Hematopoietic multipotent progenitor cell (in vitro differentiated cells): ENCODE results near the gene HYLS1. TPM values are rescaled to one million over a fixed set of nuclear protein-coding genes. Genes with fewer than 3 reads are reported as not detected.
"Not testable (repeated sequence)": the region's sequence is repeated elsewhere in the genome, so short reads cannot be mapped to it uniquely, and the experiment has no call there.

Experiments used
- DNase-seq, 3 donors: peaks; one replicate each; pipeline ENCODE4 v3.0.0-alpha.2; 2011 to 2015; ENCODE audit warnings: low read depth in 2 of 3, low spot score in 2 of 3
- total RNA-seq: library from RNA; depleted of rRNA; stranded (reverse); fragments of >200 nt; gene quantifications from one replicate; pipeline ENCODE4 v1.2.3, GENCODE V29; 2012

Gene HYLS1, protein sequence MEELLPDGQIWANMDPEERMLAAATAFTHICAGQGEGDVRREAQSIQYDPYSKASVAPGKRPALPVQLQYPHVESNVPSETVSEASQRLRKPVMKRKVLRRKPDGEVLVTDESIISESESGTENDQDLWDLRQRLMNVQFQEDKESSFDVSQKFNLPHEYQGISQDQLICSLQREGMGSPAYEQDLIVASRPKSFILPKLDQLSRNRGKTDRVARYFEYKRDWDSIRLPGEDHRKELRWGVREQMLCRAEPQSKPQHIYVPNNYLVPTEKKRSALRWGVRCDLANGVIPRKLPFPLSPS
- total RNA-seq: 1.1 TPM

DNA sequence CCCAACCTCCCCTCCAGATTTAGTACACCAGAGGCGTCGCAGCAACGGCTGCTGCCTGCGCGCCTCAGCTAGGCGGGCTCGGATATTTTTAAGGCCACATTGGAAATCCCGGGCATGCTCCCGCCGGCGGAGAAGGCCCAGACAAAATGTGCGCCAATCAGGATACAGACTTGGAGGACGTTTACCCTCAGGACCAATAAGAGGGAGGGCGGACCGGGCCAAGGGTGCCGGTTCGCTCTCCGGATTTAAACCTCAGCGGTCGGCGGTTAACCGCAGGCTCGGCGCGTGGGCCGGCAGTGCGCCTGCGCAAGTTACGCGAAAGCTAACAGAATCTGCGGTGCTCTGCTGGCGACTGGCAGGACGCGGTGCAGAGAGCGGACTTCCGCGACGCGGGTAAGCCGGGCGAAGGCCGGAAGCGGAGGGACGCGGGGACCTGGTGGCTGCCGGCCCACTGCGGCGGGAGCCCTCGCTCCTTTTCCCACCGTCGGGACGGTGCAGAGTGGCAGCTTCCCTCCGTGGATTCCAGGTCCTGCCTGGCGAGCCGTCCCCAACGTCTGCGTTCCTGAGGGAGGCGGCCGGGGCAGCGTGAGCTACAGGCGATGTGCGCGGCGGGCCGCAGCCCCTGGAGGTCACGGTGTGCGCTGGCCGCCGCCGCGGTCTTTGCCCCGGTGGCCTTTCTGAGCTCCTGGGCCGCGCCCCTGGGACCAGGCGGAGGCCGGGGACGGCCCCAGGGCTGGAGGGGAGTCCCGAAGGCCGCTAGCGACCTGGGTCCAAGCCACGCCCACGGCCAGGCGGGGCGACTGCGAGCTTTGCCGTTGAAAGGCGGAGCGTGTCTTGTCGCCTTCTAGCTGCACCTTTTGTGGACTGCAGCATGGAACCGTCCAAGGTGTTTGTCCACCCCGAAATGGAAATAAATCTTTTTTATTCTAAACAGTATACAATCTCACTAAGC, at the start of gene HYLS1:
TSS of gene HYLS1 (plus strand) at position 296 of the 952 bp plus-strand sequence. CDS start 11,701 bp downstream, outside the sequence.
- DNase-seq: peak; percentile 95 to 97 (median 96)

DNA sequence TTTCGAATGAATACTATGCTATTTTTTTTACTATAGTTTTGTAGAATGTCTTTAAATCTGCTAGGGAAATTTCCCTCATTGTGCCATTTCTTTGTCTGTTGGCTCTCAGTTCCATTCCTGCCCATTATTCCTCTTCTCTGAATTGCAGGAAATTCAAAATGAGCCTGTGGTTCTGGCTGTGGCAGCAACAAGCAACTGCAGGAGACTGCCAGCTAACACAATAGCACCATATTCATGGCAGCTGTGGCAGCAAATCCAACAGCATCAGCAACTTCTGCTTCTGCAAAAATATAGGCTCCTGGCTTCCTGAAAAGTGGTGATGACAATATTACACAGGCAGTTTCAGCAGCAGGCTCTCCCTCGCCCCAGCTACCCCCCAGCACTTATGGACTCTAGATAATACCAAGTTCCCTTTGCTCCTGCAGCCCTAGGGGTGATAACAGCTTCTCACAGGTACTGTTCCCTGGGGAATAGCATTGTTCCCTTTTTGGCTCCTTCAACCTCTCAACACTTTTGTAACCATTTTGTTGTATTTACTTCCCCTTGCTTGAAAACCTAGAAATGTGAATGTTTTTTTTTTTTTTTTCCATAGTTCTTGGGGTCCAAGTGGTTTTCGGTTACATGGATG, 45.0 kb upstream of the HYLS1 start:
- DNase-seq: no peak

DNA sequence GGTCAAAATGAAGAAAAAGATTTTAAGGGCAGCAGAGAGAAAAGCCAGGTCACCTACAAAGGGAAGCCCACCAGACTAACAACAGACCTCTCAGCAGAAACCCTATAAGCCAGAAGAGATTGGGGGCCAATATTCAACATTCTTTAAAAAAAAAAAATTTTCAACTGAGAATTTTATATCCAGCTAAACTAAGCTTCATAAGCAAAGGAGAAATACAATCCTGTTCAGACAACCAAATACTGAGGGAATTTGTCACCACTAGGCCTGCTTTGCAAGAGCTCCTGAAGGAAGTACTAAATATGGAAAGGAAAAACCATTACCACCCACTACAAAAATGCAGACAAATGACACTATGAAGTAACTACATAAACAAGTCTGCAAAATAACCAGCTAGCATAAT, 41.3 kb upstream of the HYLS1 start:
- DNase-seq: no peak

DNA sequence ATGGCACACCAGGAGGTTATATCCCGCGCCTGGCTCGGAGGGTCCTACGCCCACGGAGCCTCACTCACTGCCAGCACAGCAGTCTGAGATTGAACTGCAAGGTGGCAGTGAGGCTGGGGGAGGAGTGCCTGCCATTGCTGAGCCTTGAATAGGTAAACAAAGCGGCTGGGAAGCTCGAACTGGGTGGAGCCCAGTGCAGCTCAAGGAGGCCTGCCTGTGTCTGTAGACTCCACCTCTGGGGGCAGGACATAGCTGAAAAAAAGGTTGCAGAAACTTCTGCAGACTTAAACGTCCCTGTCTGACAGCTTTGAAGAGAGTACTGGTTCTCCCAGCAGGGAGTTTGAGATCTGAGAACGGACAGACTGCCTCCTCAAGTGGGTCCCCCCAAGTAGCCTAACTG, 29.8 kb upstream of the HYLS1 start:
- not testable (repeated sequence) for DNase-seq

DNA sequence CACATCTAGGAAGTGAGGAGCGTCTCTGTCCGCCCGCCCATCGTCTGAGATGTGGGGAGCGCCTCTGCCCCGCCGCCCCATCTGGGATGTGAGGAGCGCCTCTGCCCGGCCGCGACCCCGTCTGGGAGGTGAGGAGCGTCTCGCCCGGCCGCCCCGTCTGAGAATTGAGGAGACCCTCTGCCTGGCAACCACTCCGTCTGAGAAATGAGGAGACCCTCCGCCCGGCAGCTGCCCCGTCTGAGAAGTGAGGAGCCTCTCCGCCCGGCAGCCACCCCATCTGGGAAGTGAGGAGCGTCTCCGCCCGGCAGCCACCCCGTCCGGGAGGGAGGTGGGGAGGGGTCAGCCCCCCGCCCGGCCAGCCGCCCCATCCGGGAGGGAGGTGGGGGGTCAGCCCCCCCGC, 24.7 kb upstream of the HYLS1 start:
- DNase-seq: not testable (repeated sequence)

DNA sequence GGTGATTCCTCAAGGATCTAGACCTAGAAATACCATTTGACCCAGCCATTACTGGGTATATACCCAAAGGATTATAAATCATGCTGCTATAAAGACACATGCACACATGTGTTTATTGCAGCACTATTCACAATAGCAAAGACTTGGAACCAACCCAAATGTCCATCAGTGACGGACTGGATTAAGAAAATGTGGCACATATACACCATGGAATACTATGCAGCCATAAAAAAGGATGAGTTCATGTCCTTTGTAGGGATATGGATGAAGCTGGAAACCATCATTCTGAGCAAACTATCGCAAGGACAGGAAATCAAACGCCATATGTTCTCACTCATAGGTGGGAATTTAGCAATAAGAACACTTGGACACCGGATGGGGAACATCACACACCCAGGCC, 22.1 kb upstream of the HYLS1 start:
- not testable (repeated sequence) for DNase-seq

DNA sequence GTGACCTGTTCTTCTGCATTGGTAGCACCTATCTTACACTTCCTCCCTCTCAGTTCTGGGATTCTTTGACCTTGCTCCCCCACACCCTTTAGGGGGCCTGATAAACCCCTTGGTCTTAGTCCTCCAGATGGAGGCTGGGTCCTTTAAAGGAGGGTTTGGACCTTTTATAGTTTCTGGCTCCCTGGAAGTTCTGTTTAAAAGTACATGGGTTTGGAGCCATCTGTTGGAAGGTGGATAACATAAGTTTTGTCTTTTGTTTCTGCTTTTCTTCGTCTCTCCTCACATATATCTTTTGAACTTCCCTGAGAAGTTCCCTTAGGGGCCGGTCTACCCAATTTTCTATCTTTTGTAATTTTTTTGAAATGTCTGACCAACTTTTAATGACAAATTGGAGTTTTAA, 17.9 kb upstream of the HYLS1 start:
- DNase-seq: no peak

DNA sequence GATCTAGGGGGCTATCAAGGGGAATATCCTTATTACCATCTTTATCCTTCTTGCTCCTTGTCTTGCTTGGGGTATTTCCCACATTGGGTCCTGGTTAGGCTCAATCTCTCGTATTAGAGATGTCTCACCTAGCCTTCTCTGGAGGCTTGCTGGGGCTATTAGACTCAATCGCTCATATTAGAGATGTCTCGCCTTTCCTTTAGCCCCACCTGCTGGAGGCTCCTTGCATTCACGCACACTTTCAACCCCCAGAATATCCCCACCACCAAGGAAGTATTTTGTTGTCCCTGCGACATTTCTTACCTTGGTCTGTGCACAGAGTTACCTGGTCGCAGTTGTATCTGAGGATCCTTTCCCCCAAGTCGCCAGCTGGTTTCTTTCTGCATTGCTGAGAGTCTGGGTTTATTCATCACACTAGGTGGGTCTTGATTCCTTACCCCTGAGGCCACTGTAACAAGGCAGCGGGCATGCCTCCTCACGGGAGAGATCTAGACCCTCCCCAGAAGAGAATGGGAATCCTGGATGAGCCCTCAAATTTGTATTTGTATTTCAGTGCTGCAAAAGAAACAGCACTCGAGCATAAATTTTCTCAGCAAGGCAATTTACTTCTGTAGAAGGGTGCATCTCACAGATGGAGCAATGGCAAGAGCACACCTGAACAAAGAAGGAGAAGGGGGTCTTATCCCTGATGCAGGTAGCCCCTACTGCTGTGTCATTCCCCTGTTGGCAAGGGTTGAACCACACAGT, 15.9 kb upstream of the HYLS1 start:
- peak in 2 of 3 donors; percentile 3 to 14 for DNase-seq

DNA sequence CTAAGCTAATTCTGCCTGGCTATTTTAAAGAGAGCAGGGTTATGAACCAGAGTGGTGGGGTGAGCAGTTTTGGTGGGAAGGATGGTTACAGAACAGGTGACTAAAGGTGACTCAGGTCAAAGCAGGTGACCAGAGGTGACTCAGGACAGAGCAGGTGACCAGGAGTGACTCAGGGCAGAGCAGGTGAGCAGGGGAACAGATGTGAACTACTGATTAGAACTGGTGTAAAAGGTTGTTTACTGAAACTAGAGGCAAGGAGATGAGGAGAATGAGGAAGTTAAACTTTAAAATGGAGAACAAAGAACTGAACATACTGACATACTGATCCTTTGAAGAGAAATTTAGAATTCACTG, 15.4 kb upstream of the HYLS1 start:
- DNase-seq: peak in 1 of 3 donors; percentile 3

DNA sequence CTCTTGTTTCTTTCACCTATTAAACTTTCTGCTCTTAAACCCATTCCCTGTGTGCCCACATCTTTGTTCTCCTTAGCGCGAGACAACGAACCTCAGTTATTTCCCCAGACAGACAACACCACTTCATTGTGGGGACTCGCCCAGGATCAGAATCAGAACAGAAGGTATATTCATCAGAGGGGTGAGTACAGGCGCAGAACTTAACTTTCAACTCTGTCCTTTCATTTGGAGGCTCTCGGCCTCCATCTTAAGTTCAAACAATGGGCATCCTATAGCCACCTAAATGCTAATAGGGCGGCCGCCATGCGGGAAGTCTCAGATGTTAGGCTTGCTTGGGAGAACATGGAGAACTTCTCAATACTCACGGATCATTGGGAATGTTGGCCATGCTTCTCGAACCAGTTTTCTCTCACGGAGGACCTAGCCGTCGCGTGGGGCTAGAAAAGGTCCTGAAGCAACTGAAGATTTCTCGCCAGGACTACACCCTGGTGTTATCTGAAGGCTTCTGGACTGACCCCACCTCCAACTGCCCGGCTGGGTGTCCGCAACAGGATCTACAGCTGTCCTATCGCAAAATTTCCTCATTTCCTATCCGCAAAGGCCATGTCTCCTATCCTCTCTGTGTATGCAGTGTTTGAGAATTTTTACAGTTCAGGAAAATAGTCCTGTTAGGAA, 13.4 kb upstream of the HYLS1 start:
- DNase-seq: no peak

DNA sequence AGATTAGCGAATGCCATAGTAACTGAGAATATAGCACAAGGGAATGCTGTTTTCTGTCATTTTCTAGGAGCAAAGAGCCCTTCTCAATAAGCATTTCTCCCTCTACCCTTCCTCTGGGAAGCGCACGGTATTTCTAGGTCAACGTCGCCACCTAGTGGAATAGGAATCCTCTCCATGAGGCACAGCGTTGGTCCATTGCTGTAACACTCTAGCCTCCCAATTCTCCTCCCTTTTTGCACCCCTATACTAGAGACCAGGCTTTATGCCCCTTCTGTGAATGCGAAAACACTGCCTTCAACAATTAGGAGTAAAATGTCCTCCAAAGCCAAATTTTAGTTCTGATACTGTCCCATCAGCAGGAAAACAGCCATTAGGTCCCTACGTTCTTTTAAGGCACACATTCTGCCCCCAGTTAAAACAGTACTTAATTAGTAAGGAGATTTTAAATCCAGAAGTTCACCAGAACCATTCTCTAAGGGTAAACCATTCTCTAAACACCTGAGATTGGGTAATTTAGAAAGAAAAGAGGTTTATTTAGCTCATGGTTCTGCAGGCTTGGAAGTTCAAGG, 12.8 kb upstream of the HYLS1 start:
- DNase-seq: peak; percentile 10 to 66 (median 37)

DNA sequence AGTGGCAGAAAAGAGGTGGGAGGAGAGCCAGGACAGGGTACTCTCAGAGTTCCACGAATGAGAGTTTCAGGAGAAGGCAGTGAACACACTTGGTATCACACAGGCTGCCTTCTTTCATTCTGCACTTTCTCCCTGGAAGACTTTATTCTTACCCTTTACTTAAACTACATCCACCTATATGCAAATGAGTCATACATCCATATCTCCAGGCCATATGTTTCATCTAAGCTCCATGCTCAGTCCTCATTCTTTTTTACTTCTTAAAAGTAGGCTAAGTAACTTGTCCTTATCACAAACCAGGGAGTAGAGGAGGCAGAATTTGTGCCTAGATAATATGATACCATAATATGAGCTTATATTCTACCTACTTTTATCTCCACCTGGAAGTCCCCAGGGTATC, 6.2 kb upstream of the HYLS1 start:
- DNase-seq: no peak

DNA sequence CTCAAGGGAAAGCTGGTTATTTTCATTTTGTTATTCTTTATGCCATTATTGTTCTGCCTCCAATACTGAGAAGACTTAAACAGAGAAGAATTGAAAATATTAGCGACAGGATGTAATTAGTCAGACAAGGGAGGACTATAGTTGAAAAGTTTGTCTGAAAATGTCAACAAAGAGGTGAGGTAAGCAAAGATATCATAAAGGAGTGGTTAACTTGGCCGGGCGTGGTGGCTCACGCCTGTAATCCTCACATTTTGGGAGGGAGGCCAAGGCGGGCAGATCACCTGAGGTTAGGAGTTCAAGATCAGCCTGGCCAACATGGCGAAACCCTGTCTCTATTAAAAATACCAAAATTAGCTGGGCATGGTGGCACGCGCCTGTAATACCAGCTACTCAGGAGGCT, 4.1 kb upstream of the HYLS1 start:
- DNase-seq: no peak

DNA sequence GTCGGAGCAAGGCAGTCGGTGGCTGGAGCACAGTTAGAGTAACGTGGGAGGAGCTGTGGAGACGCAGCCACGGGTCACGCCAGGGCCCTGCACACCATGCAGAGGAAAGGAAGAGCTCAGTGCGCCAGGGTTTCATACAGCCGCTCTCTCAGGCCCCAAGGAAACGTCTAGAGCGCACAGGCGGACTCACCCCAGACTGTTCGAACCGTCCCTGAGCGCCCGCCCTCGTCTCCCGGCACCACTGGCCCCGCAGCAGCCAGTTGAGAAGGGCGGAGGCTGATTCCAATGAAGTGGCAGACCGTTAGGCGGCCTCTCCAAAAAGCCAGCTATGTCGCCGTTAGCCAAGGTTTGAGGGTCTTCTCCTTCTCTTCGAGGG, 483 bp upstream of the HYLS1 start:
- peak in 2 of 3 donors; percentile 22 to 33 for DNase-seq

DNA sequence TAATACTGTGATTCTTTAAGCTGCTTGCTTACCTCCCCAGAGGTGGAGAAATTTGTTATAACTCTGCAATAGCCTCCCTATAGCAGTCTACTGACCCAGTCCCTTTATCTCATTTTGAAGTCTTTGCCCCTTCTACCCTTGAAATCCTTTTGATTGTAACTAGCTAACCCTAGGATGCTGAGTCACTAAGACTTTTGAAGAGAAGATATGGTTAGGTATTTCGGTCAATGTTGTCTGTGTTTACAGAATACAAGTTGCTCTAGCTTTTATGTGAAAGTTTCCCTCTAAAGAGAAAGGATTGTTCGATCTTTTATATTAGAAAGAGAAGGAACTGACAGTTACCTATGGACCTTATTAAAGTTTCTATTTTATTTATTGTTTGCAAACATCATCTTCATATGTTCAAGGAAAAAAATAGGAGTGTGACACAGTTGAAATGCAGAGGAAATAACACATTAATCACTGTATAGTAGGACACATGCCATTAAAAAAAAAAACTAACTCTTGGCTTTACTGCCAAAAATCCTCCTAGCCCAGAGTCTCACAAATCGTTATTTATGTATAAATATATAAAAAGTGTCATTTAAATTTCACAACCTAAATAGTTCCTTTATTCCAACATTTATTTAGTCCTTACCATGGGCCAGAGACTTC, 3.1 kb downstream of the HYLS1 start:
- no peak for DNase-seq

DNA sequence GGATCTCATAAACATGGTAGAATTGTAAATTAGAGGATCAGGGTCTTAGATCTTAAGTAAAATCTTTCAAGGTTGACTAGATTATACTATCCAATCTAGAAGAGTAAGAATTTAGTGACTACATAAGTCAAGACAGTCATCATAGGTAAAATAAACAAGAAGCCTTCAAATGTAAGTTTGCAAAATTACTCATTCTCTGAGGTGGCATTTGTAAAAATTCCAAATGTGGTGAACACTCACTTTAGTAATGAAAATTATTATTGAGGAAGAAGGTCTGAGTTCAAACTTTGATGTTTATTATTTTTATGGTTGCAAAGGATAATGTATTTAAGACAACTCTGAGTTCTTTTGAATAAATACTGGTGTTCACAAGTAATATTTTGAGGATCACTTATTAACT, 4.6 kb downstream of the HYLS1 start:
- DNase-seq: no peak

DNA sequence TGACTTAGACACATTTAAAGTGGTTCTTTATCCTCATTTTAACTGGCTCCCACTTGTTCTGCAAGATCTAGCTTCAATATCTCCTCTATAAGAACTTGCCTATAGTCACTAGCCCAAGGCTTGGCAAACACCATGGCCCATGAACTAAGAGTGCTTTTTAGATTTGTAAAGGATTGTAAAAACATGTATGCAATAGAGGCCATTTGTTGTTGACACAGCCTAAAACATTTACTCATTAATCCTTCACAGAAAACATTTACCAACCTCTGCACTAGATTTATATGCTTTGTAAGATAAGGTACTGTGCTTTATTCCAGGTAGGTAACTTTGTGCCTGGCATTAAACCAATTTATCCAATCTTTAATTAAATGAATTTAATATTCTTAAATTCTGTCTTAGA, 5.5 kb downstream of the HYLS1 start:
- no peak for DNase-seq

DNA sequence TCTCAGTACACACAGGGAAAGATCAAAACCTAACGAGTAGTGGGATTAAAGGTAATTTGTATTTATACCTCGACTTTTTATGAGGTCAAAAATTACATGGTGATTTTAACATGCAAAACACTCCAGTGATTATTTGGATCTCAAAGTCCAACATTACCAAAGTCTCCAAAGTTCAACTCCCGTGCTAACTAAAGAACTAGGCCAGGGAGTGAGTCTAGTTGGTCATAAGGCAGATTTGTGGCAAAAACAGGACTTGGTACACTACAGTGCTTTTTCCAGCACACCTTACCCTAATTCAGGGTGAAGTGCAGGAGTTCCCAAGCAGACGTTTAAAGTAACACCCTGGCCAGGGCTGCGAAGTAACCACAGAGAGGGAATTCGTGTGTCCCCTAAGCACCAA, 14.4 kb downstream of the HYLS1 start:
- DNase-seq: no peak

DNA sequence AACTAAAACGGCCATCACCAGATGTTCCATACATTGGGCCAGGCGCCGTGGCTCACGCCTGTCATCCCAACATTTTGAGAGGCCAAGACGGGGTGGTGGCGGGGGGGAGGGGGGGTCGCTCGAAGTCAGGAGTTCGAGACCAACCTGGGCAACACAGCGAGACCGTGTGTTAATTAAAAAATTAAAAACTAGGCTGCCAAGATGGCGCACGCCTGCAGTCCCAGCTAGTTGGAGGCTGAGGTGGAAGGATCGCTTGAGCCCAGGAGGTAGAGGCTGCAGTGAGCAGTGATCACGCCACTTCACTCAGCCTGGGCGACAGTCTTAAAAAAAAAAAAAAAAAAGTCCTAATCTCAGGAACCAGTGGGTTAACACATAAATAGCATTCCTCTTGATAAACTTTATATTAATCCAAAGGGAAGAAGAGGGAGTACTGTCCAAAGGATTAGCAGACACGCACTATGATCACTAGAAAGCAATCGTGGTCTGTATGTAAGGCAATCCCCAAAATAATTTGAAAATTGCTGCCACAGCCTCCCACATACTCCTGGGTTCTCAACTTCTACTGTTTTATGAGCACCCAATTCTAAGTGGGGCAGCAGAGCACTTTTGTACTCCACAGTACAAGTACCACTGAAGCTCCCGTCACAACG, 14.9 kb downstream of the HYLS1 start:
- DNase-seq: no peak
